ELF-1 (cell line): ENCODE results near the gene OR8H2.
"Not testable (repeated sequence)": the region's sequence is repeated elsewhere in the genome, so short reads cannot be mapped to it uniquely, and the experiment has no call there.

Source experiments
- DNase-seq: peaks from one replicate; pipeline ENCODE4 v3.0.0-alpha.2; 2016; ENCODE audit warnings: low read depth, low spot score

OR8H2 gene

GRCh38 chr11:56103210-56103737, at the start of gene OR8H2:
TSS of gene OR8H2 (plus strand) at chr11:56103687. CDS start at chr11:56105043, 1,356 bp downstream.
- DNase-seq, result no peak

GRCh38 chr11:56056366-56056765, 47.1 kb upstream of the OR8H2 start:
- peak; percentile 28 for DNase-seq

- DNase-seq, result peak; percentile 90
Observed at GRCh38 chr11:56057661-56058237, 45.7 kb upstream of the OR8H2 start.

GRCh38 chr11:56058260-56058780, 45.2 kb upstream of the OR8H2 start:
- DNase-seq, result peak; percentile 69

GRCh38 chr11:56066980-56067379, 36.5 kb upstream of the OR8H2 start:
- DNase-seq, result no peak

GRCh38 chr11:56089697-56090096, 13.8 kb upstream of the OR8H2 start:
- no peak for DNase-seq

- DNase-seq, result no peak
Observed at GRCh38 chr11:56093008-56093407, 10.5 kb upstream of the OR8H2 start, which contains the start of gene OR8I2. TSS of gene OR8I2 (plus strand) at chr11:56093308. CDS start at chr11:56093308, 0 bp downstream.

GRCh38 chr11:56122073-56122472, 18.6 kb downstream of the OR8H2 start, which contains the start of gene OR8H3:
TSS of gene OR8H3 (plus strand) at chr11:56122373. CDS start at chr11:56122373, 0 bp downstream.
- DNase-seq, result no peak

- no peak for DNase-seq
Observed at GRCh38 chr11:56140151-56140661, 36.7 kb downstream of the OR8H2 start, which contains the start of gene OR8J3. TSS of gene OR8J3 (minus strand) at chr11:56140201. CDS start at chr11:56137718, 2,483 bp downstream.

GRCh38 chr11:56143681-56144080, 40.2 kb downstream of the OR8H2 start:
- DNase-seq, result not testable (repeated sequence)

GRCh38 chr11:56151376-56151775, 47.9 kb downstream of the OR8H2 start:
- DNase-seq, result peak; percentile 34

GRCh38 chr11:56152333-56152732, 48.8 kb downstream of the OR8H2 start:
- DNase-seq, result no peak
